GM19099 (cell line): ENCODE results near the gene SCFD2.

Experiments
- POLR2A ChIP-seq: IDR thresholded peaks from 3 replicates; pipeline ENCODE4 v1.6.1; 2011; ENCODE audit warnings: low read depth; ENCODE audit not compliant: insufficient read length; ENCODE audit errors: extremely low read depth

SCFD2 gene

GRCh38 chr4:53306729-53307128 lies 59.1 kb downstream of the SCFD2 start:
- no peak for TF ChIP-seq POLR2A

DNA sequence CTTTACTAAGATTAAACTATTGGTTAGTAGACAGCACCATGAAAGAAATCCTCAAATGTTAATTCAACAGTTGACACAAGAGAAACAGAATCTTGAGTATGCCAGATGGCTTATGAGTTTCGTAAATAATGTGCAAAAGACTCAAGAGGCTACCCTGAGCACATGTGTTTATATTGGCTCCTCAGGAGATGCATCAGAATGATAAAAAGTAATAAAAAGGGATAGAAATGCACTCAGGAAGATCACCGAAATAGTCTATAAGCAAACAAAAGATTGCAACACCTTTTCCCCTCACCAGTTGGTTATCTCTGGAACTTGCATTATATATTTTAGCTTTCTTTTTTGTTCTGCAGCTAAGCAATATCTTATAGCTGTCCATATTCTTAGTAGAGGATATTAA lies 84.4 kb downstream of the SCFD2 start:
- no peak for TF ChIP-seq POLR2A

- no peak for TF ChIP-seq POLR2A
These were observed 85.0 kb downstream of the SCFD2 start for GRCh38 chr4:53280846-53281245.

DNA sequence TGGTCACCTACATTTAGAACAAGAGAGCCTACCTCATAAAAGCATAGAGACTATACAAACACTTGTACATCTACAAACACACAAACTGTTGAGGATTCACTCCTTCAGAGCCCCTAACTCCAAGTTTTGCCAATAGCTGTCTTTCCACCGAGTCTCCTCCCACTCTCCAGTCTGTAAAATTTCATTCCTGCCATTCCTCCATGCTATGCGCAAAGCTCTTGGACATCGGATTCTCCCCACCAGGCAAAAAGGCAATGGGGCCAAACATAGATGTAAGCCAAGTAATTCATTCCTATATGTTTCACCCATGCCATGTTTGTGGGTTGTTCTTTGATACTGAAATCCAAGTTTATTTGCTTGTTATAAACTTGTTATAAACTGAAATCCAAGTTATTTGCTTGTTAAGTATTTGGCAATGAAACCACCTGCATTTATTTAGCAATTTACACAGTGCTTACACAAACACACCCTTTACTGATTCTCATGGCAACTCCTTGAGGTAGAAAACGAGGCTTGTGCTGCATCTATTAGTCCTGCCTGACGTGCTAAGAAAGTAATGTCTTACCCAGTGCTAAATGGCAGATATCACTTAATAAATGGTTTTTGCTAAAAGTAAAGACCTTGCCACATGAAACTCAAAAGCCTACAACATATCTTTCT lies 91.1 kb downstream of the SCFD2 start:
- no peak for TF ChIP-seq POLR2A

GRCh38 chr4:53273726-53274125 lies 92.1 kb downstream of the SCFD2 start:
- TF ChIP-seq POLR2A = no peak

DNA sequence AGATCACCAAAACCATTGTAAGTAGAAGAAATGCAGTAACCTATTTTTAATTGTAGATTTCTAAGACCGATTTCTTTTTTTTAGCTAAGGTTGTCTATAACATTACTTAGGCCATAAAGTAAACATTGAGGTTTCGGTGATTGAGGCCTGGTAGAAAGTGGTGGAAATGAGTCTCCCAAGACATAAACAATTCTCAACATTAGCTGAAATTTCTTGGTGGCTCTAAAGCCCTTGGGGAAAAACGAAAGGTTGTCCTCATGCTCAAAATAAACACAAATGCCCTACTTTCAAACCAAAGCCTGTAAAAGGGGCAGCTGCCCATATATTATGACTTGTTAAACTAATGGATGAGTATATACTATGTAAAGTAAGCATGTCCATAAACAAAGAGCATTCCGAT lies 98.8 kb downstream of the SCFD2 start:
- no peak for TF ChIP-seq POLR2A

DNA sequence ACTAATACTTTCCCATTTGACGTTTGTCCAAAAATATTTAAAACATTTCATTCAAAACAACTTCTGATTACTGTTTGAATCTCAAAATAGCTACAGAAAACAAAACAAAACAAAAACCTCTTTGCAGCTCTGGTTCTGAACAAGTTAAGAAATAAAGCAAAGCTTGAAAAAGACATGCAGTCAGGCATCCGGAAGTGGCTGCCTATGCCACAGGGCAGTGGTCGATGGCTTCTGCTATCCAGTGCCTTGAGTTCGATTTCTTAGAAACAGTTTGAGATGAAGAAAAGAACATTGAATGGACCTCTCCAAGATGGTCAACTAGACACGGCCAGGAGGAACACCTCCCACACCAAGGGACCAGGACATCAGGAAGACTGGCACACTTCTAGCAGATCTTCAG lies 125.3 kb downstream of the SCFD2 start:
- TF ChIP-seq POLR2A = no peak

- no peak for TF ChIP-seq POLR2A
These were observed 130.3 kb downstream of the SCFD2 start for GRCh38 chr4:53235547-53235946.

DNA sequence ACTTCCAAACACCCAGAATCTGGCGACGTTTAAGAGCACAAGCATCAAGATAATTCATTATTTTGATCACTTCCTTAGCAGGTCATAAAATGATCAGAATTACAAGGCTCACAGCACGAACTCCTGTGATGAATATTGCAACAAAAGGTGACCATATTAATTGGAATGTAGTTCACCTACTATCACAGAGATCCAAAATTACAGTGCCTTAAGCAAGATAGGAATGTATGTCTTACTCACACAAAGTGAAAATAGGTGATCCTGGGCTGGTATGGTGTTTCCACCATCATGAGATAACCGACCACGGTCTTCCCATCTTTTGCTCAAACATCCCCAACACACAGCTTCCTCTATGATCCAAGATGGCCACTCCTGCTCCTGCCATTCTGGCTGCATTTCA lies 131.2 kb downstream of the SCFD2 start:
- TF ChIP-seq POLR2A = no peak

DNA sequence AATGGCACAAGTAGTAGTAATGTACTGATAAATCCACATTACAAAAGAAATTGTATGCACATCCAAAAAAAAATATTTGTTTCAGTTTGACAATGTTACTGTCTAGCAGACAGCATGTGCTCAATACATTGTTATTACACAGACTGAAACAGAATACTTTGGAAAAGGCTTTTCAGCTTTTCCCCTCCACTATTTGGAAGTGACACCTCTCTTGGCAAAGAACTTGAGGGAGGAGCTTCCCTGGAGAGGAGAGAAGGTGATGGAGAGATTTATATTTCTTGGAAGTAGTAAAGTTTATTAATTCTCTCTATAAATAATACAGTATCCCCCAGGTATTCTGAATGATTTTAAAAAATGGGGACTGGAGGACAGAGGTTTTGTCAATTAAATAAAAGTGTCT lies 131.8 kb downstream of the SCFD2 start:
- no peak for TF ChIP-seq POLR2A

DNA sequence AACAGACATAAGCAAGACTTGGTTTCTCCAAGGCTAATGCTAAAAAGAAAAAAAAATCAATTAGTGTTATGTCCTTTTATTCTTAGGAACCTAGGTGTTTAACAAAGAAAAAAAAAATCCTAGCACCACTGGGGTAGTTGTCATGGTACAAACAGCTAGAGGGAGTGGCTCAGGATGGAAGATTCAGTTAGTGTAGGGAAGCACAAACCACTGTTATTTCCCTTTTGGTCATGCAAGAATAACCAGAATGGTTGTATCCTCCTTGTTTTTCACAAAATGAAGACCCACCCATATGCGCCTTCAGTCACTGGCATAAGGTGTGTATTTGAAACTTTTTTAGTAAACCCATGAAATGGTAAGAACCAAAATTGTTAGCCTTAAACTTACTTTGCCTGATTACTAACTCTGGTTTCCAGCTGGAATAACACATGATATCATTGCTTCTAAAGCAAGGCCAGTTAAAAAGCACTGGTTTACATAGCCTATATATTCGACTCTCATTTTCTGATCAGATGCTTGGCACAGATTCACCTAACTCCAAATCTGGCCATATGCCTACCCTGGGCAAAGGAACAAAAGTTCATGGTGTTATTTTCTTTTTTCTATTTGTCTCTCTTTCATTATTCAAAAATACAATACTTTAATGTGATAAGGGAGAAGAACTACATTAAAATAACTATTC lies 132.6 kb downstream of the SCFD2 start:
- TF ChIP-seq POLR2A = no peak

- TF ChIP-seq POLR2A = no peak
These were observed 133.5 kb downstream of the SCFD2 start for GRCh38 chr4:53232371-53232770.

- TF ChIP-seq POLR2A = no peak
These were observed 137.8 kb downstream of the SCFD2 start for GRCh38 chr4:53228036-53228435.

DNA sequence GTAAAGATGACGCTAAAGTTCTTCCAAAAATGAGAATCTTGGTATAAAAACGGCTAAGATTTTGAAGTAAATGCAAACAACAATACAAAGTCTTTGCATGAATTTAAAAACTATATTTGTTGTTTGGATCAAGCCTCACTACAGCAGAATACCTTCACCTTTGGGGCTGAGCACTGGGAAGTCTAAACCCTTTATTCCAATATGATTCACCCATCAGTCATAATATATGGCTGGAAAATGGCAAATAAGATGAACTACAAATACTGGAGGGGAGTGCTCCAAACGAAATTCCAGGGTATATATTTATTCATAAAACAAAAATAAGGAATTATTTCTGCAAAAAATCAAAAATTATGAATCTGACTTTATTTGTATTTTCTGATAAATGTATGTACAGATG lies 138.4 kb downstream of the SCFD2 start:
- no peak for TF ChIP-seq POLR2A

DNA sequence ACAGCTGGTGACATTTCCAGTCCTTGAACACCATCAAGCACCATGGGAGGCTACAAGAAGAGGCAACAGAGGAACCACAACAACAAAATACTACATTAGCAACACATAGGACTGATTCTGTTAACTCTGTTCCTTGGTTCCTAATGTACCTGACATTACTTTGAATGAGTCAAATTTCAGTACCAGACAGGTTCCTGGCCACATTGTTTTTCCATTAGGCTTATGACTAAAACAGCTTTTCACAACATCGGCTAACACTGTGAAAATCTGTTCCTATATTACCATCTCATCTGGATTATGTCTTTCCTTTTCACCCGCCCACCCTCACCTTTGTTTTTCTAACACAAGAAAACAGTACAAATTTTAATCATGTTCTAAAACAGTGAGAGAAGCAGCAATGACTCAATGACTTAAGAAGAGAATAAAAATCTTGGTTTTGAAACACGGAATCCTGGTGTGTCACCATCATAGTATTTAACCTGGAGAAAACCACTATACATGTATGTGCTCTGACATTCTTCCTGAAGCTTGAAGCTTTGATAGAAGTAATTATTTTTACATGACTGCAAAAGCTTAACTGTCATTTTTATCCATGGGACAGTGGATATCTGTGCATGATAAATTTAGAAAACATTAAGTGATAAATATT lies 143.9 kb downstream of the SCFD2 start:
- no peak for TF ChIP-seq POLR2A

- TF ChIP-seq POLR2A = no peak
These were observed 157.1 kb downstream of the SCFD2 start for GRCh38 chr4:53208753-53209152.

DNA sequence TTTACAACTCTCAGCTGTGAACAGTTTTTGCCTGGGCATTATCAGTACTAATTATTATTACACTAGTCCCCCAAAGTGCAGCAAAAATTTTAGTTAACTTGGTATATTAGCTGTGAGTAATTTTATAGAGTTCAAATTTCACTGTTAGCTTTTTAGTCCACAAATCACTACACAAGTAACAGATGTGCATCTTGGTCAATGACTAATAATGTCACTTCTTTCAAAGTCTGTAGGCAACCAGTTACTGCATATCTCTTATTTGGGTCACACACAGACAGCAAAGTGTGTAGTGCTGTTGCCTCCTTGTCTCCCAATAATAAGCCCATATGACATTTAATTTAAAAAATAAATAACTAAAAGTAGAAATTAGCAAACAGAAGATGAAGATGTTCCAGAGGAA lies 159.9 kb downstream of the SCFD2 start:
- no peak for TF ChIP-seq POLR2A

DNA sequence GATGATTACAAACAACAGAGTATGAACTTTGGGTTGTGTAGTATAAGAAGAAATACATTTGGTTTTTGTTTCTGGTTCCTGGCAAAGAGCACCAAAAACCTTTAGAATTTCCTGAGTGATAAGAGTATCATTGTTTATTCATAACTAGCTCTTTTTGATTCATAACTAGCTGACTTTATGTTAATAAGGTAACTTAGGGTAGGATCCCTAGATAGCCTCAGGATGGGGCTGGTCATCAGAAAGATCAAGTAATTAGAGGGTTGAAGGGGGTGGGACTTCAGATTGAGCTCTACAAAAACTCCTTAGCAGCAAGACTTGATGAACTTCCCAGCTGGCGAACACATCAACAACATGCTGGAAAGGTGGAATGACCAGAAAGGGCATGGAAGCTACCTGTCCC lies 166.5 kb downstream of the SCFD2 start:
- TF ChIP-seq POLR2A = no peak
